ENCODE results near the gene NUDCD3.
"Not testable (repeated sequence)": the region's sequence is repeated elsewhere in the genome, so short reads cannot be mapped to it uniquely, and the experiment has no call there.

The NUDCD3 gene

DNA sequence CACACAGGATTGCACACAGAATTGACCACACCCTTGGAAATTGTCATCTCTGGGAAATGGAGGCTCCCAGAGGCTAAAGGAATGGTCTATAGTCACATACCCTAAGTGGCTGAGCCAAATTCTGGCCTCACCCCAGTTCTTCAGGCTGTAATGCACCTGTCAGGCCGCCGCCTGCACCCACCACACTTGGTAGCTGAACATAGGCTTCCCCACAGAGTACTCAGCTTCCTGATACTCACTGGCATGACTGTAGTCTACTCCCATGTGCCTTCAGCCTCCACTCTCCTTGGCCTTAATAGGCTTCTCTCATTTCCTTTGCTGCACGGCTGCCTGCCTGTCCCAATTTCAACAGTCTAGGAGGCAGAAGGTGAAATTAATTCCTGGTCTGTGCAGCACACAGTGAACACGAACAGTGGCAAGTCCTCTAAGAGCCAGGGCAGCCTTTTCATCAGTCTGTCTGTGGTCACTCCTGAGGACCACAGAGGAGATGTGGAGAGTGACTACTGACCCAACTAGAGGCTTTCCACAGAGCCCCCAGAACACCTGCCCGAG is 42.5 kb downstream of the NUDCD3 start:
- DNase-seq (ENCODE audit: low read depth), result no peak

DNA sequence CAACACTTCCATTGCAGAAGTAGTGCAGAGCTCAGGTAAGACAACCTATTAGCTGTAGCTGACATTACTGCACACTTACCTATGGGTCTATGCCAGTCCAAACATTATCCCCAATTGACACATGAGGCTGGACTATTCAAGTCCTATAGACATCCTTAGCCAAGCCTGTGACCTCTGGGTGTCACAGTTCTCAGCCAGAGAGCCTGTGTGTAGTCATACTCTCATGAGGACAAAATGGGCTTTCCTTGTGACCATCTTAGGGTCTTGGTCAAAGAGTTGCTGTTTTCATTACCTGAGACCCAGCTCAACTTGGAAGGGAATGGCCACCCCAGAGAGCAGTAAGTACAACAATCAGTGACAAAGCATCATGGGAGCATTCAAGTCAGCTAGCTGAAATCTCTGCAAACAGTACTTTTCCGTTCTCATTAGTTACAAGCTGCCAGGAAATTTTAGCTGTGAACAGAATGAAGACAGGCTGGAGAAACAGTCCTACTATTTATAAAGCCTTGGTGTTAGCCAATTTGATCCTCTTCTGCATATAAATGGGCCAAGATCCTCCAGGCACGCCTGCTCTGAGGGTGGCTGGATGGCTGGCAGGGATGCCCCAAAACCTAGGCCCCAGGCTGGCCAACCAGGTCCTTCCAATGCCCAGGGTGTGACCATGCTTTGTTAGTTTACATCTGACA is 44.3 kb downstream of the NUDCD3 start:
- DNase-seq (ENCODE audit: low read depth), result no peak

GRCh38 chr7:44441079-44441478 is 49.4 kb downstream of the NUDCD3 start:
- DNase-seq (ENCODE audit: low read depth), result no peak

DNA sequence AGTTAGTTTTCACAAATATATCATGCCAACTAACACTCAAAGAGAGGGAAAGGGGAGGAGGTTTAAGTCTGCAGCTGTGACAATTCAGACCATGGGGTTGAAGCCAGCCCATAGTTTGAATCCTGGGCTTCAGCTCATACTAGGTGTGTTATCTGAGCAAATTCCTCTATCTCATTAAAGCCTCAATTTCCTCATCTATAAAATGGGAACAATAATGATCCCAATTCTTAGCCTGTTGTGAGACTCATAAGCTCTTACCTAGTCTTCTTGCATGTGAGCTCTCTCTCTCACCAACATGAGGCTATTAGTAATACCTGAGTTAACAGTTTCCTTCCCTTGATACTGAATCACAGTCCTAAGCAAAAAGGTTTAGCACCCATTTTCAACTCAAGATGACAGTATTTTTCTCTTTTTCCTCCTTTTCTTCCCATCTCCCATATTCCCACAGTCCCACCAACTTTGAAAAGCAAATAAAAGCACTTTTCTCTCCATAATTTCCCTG is 49.8 kb downstream of the NUDCD3 start:
- no peak for DNase-seq (ENCODE audit: low read depth)

GRCh38 chr7:44439926-44440325 is 50.5 kb downstream of the NUDCD3 start:
- DNase-seq (ENCODE audit: low read depth), result no peak

- no peak for DNase-seq (ENCODE audit: low read depth)
Observed at GRCh38 chr7:44438816-44439215, 51.6 kb downstream of the NUDCD3 start.

- DNase-seq (ENCODE audit: low read depth), result no peak
Observed at GRCh38 chr7:44434201-44434600, 56.3 kb downstream of the NUDCD3 start.

DNA sequence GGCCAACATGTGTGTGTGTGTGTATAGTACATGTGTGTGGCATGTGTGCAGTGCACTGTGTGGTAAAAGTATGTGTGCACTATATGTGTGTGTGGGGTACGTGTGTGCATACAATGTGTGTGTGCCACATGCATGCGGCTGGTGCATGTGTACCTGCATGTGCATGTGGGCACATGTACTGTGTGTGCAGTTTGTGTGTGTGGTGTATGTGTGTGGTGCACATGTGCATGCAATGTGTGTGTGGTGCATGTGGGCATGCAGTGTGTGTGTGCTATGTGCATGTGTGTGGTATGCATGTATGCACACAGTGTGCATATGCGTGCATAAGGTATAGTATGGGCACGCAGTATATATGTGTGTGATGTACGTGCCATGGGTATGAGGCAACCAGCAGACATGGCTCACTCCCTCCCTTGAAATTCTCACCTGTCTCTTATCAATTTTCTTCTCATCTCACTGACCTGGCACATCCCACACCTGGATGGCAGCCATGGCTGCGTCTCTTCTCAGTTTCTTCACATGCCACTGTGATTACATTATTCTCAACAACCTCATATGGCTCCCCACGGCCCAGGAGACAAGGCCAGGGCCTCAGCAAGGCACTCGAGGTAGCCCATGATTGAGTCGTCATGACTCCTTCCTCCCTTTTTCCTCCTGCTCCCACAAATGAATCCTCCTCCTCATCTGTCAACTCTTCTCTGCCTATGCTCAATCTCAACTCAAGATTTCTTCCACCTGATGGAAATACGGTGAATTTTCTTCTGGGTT is 57.0 kb downstream of the NUDCD3 start:
- no peak for DNase-seq (ENCODE audit: low read depth)

GRCh38 chr7:44432381-44432977 is 58.0 kb downstream of the NUDCD3 start:
- DNase-seq (ENCODE audit: low read depth), result no peak

GRCh38 chr7:44431091-44431608 is 59.3 kb downstream of the NUDCD3 start:
- no peak for DNase-seq (ENCODE audit: low read depth)

GRCh38 chr7:44430054-44430453 is 60.4 kb downstream of the NUDCD3 start:
- no peak for DNase-seq (ENCODE audit: low read depth)

GRCh38 chr7:44424762-44425161 is 65.7 kb downstream of the NUDCD3 start:
- DNase-seq (ENCODE audit: low read depth), result not testable (repeated sequence)

GRCh38 chr7:44416941-44417340 is 73.5 kb downstream of the NUDCD3 start:
- no peak for DNase-seq (ENCODE audit: low read depth)

DNA sequence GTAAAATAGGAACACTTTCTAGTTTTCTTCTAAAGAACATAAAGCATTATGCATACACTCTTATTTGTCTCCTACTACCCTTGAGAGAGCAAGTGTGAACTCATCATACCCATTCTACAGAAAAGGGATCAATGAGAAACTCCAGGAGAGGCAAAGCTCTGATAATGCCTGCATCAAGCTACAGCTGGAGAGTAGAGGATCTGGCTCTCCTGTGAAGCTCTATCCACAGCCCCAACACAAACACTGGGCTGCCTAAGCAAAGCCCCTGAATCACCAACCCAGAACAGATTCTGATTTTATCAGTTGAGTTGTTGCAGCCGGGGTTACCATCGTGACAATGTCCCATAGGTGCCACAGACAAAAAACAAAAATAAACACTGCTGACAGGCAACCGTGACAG is 74.9 kb downstream of the NUDCD3 start:
- DNase-seq (ENCODE audit: low read depth), result no peak

DNA sequence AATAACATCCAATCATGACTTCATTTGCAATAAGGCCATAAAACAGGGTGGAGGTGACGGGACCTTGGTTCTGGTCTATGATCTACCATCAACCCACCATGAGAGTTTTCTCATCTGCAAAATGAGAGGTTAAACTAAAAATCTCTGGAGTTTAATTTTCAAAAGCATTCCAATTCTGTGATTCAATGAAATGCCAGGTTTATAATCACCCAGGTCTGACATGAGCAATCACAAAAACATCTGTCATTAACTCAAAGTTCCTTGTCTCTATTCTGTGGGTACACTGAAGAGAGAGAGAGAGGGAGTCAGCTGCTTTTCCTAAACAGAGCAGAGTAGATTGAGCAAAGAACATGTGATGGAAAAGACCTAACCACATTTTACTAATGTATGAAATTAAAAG is 75.4 kb downstream of the NUDCD3 start:
- DNase-seq (ENCODE audit: low read depth), result peak; percentile 31

GRCh38 chr7:44411306-44411705 is 79.2 kb downstream of the NUDCD3 start:
- DNase-seq (ENCODE audit: low read depth), result no peak

DNA sequence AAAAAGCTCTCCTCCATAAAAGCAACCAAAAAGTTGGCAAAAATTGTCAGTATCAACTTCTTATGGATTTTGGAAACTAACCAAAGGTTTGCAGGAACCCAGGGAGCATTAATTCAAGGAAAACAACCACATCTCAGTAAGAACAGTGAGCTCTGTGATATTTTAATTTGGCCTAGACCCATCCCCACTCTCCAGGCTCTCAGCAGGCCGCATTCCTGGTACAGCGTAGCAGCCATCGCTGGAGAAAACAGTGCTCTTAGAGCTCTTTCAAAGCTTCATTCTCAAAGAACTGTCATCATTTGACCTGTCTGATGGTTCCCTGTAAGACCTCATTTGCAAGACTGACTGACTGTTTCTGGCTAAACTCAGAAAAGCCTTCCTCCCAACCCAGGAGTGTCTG is 81.9 kb downstream of the NUDCD3 start:
- no peak for DNase-seq (ENCODE audit: low read depth)

GRCh38 chr7:44403775-44404174 is 86.7 kb downstream of the NUDCD3 start:
- DNase-seq (ENCODE audit: low read depth), result no peak

DNA sequence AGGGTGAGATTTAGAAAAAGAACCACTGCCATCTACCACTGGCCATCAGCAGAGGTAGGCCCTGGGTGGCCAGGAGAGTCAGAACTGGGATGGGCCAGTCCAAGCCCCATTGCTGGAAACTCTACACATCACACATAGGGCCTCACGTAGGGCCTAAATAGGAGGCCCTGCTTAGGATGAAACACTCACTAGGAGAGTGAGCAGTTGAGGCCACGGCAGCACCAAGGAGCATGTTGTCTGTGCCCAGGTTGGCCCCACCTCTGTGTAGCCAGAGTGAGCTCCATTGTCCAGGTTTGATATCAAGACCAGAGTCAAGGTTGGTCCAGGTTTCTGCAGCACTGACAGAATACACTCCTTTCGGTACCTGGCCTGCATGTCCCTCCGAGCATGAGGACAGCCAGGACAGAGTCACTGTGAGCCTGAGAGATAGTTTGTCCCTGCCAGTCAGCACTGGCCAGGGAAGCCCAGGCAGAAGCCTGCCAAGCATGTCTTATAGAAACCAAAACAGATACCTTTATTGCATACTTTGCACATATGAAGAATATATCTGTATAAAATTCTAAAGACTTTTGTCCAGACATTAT is 87.2 kb downstream of the NUDCD3 start:
- no peak for DNase-seq (ENCODE audit: low read depth)

- DNase-seq (ENCODE audit: low read depth), result no peak
Observed at GRCh38 chr7:44402401-44403060, 87.9 kb downstream of the NUDCD3 start.

DNA sequence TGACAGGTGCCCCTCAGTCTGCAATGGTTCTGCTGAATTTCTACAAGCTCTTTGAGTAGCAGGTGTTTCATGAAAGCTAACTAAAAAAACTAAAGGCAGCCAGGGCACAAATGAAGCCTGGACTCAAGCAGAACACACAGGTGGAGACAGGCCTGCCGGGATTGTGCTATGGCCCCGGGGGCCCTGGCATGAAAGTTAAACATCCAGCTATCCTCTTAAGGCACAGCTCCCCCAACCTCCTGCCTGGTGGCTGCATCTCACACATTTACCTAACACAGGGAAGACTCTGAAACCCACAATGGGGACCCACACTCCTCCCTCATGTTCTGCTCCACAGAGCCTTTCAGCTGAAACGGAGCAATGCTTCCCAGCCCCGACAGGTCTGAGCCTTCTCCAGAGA is 88.8 kb downstream of the NUDCD3 start:
- no peak for DNase-seq (ENCODE audit: low read depth)

All from HS-27A (cell line).